ENCODE results near the gene APOBEC3A.

DNA sequence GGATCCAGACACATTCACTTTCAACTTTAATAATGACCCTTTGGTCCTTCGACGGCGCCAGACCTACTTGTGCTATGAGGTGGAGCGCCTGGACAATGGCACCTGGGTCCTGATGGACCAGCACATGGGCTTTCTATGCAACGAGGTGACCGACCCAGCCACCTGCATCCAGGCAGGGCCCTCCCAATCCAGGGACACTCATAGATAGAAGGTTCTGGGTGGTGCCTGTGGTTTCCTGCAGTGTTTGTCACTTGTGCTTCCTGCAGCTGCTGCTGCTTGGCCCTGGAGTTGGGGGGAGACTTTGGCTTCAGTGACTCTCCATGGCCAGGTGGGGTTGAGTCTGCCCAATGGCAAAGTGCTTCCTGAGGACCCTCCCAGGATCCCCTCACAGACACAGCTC, 32.1 kb downstream of the APOBEC3A start:
- TF ChIP-seq, protein P1, sequence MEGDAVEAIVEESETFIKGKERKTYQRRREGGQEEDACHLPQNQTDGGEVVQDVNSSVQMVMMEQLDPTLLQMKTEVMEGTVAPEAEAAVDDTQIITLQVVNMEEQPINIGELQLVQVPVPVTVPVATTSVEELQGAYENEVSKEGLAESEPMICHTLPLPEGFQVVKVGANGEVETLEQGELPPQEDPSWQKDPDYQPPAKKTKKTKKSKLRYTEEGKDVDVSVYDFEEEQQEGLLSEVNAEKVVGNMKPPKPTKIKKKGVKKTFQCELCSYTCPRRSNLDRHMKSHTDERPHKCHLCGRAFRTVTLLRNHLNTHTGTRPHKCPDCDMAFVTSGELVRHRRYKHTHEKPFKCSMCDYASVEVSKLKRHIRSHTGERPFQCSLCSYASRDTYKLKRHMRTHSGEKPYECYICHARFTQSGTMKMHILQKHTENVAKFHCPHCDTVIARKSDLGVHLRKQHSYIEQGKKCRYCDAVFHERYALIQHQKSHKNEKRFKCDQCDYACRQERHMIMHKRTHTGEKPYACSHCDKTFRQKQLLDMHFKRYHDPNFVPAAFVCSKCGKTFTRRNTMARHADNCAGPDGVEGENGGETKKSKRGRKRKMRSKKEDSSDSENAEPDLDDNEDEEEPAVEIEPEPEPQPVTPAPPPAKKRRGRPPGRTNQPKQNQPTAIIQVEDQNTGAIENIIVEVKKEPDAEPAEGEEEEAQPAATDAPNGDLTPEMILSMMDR (IDR thresholded peaks at IDR 0.05; ENCODE audit: poor library complexity), result no peak
- TF ChIP-seq EZH2 (IDR thresholded peaks at IDR 0.05; ENCODE audit: borderline replicate concordance) (no peak), EZH2phosphoT487 (IDR thresholded peaks at IDR 0.05; ENCODE audit: low read depth, severe bottlenecking, unreplicated experiment) (no peak)

All from hepatocyte (in vitro differentiated cells).